Prostate gland (tissue), 2 donors: ENCODE measurements around the gene RNU6-1.

Source experiments
- CTCF ChIP-seq, 4 experiments: fragments of 200-600 bp in 2 of 4; fragments of 450-650 bp in 2 of 4; sonication (generic) in 2 of 4; IDR thresholded peaks; 1 replicate in 3 of 4; 2 replicates in 1 of 4; pipeline ENCODE4 v1.5.1; 2016 to 2019; ENCODE audit warnings: antibody characterized with exemption in 4 of 4, mild to moderate bottlenecking in 2 of 4, moderate library complexity in 2 of 4
- POLR2A ChIP-seq: fragments of 450-650 bp; IDR thresholded peaks from one replicate; pipeline ENCODE4 v1.6.1; 2016; ENCODE audit warnings: antibody characterized with exemption, mild to moderate bottlenecking

- no peak for TF ChIP-seq CTCF (IDR thresholded peaks at IDR 0.05)
- no peak for TF ChIP-seq POLR2A
These were observed 15.5 kb downstream of the RNU6-1 start for GRCh38 chr15:67824197-67824968.
